Measurements from ENCODE around the gene GPRC6A.

GPRC6A gene

GRCh38 chr6:116763048-116763447, 65.8 kb downstream of the GPRC6A start:
- Histone ChIP-seq H3K9me2 (ENCODE audit: low read depth, low read length) (no peaks in the 10 kb centered on the region), H4K20me1 (ENCODE audit: insufficient read depth, low read length) (no peaks in the 10 kb centered on the region), H3K27ac (ENCODE audit: low read depth, low read length, poor library complexity, severe bottlenecking) (no peak overlapping the region), H3K4me2 (ENCODE audit: low read length) (no peak overlapping the region), H3K4me1 (ENCODE audit: insufficient read depth, low read length, severe bottlenecking) (no peaks in the 10 kb centered on the region), H2AFZ (ENCODE audit: low read length) (no peak overlapping the region), H3F3A (ENCODE audit: insufficient read depth, low read length) (no peaks in the 10 kb centered on the region), H3K9me3 (ENCODE audit: low read length) (no peaks in the 10 kb centered on the region), H3K36me3 (ENCODE audit: insufficient read depth, low read length) (no peaks in the 10 kb centered on the region), H3K4me3 (ENCODE audit: low read depth, low read length, poor library complexity, severe bottlenecking) (no peak overlapping the region), H3K9ac (ENCODE audit: low read length) (no peak overlapping the region), H3K27me3 (ENCODE audit: insufficient read depth, low read length) (no peaks in the 10 kb centered on the region), H3K79me2 (ENCODE audit: insufficient read depth, low read length) (no peaks in the 10 kb centered on the region)
- TF ChIP-seq, protein P1, sequence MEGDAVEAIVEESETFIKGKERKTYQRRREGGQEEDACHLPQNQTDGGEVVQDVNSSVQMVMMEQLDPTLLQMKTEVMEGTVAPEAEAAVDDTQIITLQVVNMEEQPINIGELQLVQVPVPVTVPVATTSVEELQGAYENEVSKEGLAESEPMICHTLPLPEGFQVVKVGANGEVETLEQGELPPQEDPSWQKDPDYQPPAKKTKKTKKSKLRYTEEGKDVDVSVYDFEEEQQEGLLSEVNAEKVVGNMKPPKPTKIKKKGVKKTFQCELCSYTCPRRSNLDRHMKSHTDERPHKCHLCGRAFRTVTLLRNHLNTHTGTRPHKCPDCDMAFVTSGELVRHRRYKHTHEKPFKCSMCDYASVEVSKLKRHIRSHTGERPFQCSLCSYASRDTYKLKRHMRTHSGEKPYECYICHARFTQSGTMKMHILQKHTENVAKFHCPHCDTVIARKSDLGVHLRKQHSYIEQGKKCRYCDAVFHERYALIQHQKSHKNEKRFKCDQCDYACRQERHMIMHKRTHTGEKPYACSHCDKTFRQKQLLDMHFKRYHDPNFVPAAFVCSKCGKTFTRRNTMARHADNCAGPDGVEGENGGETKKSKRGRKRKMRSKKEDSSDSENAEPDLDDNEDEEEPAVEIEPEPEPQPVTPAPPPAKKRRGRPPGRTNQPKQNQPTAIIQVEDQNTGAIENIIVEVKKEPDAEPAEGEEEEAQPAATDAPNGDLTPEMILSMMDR (IDR thresholded peaks at IDR 0.05; ENCODE audit: low read length), result no peak
- TF ChIP-seq EZH2 (IDR thresholded peaks at IDR 0.05; ENCODE audit: borderline replicate concordance, low read length), result no peak

DNA sequence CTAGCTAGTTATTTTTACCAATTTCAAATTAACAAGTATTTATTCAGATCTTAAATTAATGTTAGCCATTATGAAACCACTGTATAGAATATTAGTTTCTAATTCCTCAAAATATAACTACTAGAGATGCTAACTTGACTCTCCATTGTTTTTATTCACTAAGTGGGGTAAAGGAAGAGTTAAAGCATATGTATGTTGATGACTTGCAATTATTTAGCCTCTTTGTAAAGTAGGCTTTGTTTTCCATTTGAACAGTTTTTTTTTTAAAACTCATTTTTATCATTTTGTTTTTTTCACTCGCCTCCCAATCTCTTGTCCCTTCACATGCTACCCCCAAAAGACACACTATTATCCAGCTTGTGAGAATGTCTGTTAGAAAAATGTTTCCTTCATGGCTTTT, 66.6 kb downstream of the GPRC6A start:
- Histone ChIP-seq H3K9me3 (ENCODE audit: low read length) (no peaks in the 10 kb centered on the region), H2AFZ (ENCODE audit: low read length) (no peak overlapping the region), H3K36me3 (ENCODE audit: insufficient read depth, low read length) (no peaks in the 10 kb centered on the region), H3K4me2 (ENCODE audit: low read length) (no peak overlapping the region), H3K4me3 (ENCODE audit: low read depth, low read length, poor library complexity, severe bottlenecking) (no peak overlapping the region), H3K4me1 (ENCODE audit: insufficient read depth, low read length, severe bottlenecking) (no peaks in the 10 kb centered on the region), H3K79me2 (ENCODE audit: insufficient read depth, low read length) (no peaks in the 10 kb centered on the region), H3K9ac (ENCODE audit: low read length) (no peak overlapping the region), H3K27ac (ENCODE audit: low read depth, low read length, poor library complexity, severe bottlenecking) (no peak overlapping the region), H3F3A (ENCODE audit: insufficient read depth, low read length) (no peaks in the 10 kb centered on the region), H3K27me3 (ENCODE audit: insufficient read depth, low read length) (no peaks in the 10 kb centered on the region), H3K9me2 (ENCODE audit: low read depth, low read length) (no peaks in the 10 kb centered on the region), H4K20me1 (ENCODE audit: insufficient read depth, low read length) (no peaks in the 10 kb centered on the region)
- no peak for TF ChIP-seq EZH2 (IDR thresholded peaks at IDR 0.05; ENCODE audit: borderline replicate concordance, low read length)
- TF ChIP-seq, protein P1 (IDR thresholded peaks at IDR 0.05; ENCODE audit: low read length), result no peak

DNA sequence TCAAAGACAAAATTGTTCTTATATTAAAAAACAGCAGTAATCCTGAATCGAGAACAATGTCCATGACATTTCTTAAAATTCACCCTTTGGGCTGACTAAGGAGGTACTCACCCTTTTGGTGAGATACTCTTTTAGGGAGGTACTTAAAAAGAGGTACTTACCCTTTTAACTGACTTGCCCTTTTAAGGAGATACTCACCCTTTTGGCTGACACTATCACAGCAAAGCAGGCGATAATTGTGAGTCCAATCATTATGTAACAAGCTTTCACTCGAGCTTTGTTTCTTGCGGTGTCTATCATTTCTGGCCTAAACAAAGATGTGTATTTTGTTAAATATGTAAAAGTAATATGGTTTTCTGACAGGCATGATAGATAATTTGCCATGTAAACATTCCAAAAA, 67.1 kb downstream of the GPRC6A start:
- Histone ChIP-seq H3K36me3 (ENCODE audit: insufficient read depth, low read length) (no peaks in the 10 kb centered on the region), H3K9me3 (ENCODE audit: low read length) (no peaks in the 10 kb centered on the region), H3K9ac (ENCODE audit: low read length) (no peak overlapping the region), H3K79me2 (ENCODE audit: insufficient read depth, low read length) (no peaks in the 10 kb centered on the region), H4K20me1 (ENCODE audit: insufficient read depth, low read length) (no peaks in the 10 kb centered on the region), H3F3A (ENCODE audit: insufficient read depth, low read length) (no peaks in the 10 kb centered on the region), H3K27me3 (ENCODE audit: insufficient read depth, low read length) (no peaks in the 10 kb centered on the region), H3K27ac (ENCODE audit: low read depth, low read length, poor library complexity, severe bottlenecking) (no peak overlapping the region), H3K4me3 (ENCODE audit: low read depth, low read length, poor library complexity, severe bottlenecking) (no peak overlapping the region), H3K4me2 (ENCODE audit: low read length) (no peak overlapping the region), H3K4me1 (ENCODE audit: insufficient read depth, low read length, severe bottlenecking) (no peaks in the 10 kb centered on the region), H3K9me2 (ENCODE audit: low read depth, low read length) (no peaks in the 10 kb centered on the region), H2AFZ (ENCODE audit: low read length) (no peak overlapping the region)
- TF ChIP-seq, protein P1 (IDR thresholded peaks at IDR 0.05; ENCODE audit: low read length), result no peak
- TF ChIP-seq EZH2 (IDR thresholded peaks at IDR 0.05; ENCODE audit: borderline replicate concordance, low read length), result no peak
